Activated T-helper 1 cell treated with anti-CD3 and anti-CD28 coated beads, Interleukin-12 subunit alpha, Interleukin-12 subunit beta, Interleukin-2, Interleukin-4 antibody, amounts not matched to agents 30 ng/mL and 10 ng/mL and 1 ng/mL, durations not matched to agents 14 hours and 24 hours and 36 hours (primary cell): Measurements from ENCODE around the gene EFHD1. TPM values are rescaled to one million over a fixed set of nuclear protein-coding genes. Genes with fewer than 3 reads are reported as not detected.

Experiments
- DNase-seq: peaks from one replicate; pipeline ENCODE4 v3.0.0; 2021; ENCODE audit warnings: low spot score
- H3K27ac Mint-ChIP-seq: one replicate; pipeline ENCODE4 v1.8.0; 2021; ENCODE audit warnings: mild to moderate bottlenecking, mixed read lengths
- H3K27me3 Mint-ChIP-seq: one replicate; pipeline ENCODE4 v1.8.0; 2022; ENCODE audit warnings: mild to moderate bottlenecking, moderate library complexity, mixed read lengths; ENCODE audit not compliant: insufficient read depth
- H3K36me3 Mint-ChIP-seq: one replicate; pipeline ENCODE4 v1.8.0; 2021; ENCODE audit warnings: low read depth, mixed read lengths
- H3K4me1 Mint-ChIP-seq: one replicate; pipeline ENCODE4 v1.8.0; 2021; ENCODE audit warnings: low read depth, mixed read lengths
- H3K4me3 Mint-ChIP-seq: one replicate; pipeline ENCODE4 v1.8.0; 2021; ENCODE audit warnings: mild to moderate bottlenecking, moderate library complexity, mixed read lengths
- H3K9me3 Mint-ChIP-seq: one replicate; pipeline ENCODE4 v1.8.0; 2021; ENCODE audit warnings: mixed read lengths
- intact Hi-C: fragments of 100-400 bp; cut with micrococcal nuclease; formaldehyde crosslinking; loops from one replicate; pipeline ENCODE4 v1.15.1; 2024
- total RNA-seq: library from RNA; stranded (reverse); gene quantifications from 2 replicates; pipeline ENCODE4 v1.2.3, GENCODE V29; 2022

Gene EFHD1, protein sequence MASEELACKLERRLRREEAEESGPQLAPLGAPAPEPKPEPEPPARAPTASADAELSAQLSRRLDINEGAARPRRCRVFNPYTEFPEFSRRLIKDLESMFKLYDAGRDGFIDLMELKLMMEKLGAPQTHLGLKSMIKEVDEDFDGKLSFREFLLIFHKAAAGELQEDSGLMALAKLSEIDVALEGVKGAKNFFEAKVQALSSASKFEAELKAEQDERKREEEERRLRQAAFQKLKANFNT
- 0.13 and 0.54 TPM in 2 replicates for total RNA-seq

DNA sequence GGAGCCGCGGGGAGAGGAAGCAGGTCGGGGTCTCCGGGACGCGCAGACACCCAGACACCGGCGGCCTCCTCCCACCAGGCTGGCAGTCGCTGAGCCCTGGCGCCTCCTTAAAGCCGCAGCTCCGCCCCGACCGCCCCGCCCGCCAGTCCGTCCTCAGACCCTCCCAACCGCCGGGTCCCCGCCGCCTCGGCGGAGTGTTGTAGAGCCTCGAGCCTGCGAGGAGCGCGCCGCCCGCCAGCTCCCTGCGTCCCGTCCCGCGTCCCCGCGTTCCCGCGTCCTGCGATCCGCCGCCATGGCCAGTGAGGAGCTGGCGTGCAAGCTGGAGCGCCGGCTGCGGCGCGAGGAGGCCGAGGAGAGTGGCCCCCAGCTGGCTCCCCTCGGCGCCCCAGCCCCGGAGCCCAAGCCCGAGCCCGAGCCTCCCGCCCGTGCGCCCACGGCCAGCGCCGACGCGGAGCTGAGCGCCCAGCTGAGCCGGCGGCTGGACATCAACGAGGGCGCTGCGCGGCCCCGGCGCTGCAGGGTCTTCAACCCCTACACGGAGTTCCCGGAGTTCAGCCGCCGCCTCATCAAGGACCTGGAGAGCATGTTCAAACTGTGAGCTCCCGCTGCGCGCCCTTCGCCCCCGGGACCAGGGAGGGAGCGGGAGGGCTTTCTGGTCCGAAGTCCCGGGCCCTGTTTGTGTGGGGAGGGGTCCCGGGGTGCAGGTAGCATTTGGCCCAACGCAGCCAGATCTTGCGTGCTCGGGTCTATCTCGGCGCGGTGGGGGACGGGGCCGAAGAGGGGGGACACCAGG lies at the start of gene EFHD1:
Gene EFHD1, plus strand, starts transcription at position 192 of the 793 bp plus-strand sequence. Its CDS starts 101 bp downstream, at position 293.
- Mint-ChIP-seq H3K27me3 (peaks cover 51% of the 10 kb centered on the region), H3K4me3 (peak within 1 kb of the TSS; percentile 33), H3K4me1 (peaks cover 6% of the 10 kb centered on the region), H3K9me3 (no peaks in the 10 kb centered on the region), H3K27ac (no peak within 1 kb of the TSS), H3K36me3 (no peaks in the 10 kb centered on the region)
- intact Hi-C loops, result no loop called here
- DNase-seq, result peak; percentile 22

DNA sequence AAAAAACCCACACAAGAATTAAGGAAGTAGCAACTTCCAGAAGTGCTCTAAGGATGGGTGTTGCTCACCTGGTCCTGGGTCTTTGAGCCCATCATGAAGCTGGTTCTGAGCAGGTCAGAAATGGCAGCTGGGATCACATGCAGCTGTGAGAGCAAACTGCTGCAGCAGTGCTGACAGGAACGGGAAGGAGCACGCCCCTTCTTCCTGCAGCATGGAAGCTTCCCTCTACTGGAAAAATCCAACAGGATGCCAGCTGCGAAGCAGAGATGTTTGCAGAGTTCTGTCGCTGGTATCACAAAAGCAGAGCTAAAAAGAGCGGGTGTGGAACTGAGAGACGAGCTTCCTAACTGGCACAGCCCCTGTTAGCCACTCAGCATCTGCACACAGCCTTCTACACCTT lies 49.2 kb upstream of the EFHD1 start:
- Mint-ChIP-seq H3K36me3 (peaks cover 9% of the 10 kb centered on the region), H3K9me3 (no peaks in the 10 kb centered on the region), H3K27me3 (no peaks in the 10 kb centered on the region), H3K27ac (no peak overlapping the region), H3K4me3 (no peak overlapping the region), H3K4me1 (peaks cover 14% of the 10 kb centered on the region)
- intact Hi-C loops, result no loop called here
- no peak for DNase-seq

DNA sequence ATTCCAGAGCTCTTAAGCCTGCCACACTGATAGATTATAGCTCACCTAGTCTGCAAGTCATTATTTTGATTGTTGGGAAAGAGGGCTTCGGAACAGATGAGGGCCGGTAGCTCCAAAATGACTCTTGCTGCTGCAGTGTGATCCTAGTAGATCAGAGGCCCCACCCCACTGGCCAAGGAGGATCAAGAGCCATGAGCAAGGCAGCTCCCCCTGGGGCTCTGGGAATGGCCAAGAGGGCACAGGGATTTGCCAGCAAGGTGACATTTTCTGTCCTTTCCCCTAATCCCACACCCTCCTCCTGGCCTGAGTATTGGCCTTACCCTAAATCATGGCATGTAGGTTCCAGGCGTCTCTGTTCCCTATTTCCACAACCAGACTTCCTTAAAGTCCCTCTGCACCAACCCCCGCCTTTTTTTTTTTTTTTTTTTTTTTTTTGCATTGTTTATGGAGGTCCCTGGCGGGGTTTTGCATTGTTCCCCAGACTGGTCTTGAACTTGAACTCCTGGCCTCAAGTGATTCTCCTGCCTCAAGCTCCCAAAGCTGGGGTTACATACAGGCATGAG lies 46.4 kb upstream of the EFHD1 start:
- H3K4me1 Mint-ChIP-seq, result no peaks in the 10 kb centered on the region
- no peaks in the 10 kb centered on the region for H3K36me3 Mint-ChIP-seq
- H3K27ac Mint-ChIP-seq, result no peak overlapping the region
- intact Hi-C loops, result no loop called here
- no peak for DNase-seq
- no peaks in the 10 kb centered on the region for H3K9me3 Mint-ChIP-seq
- H3K27me3 Mint-ChIP-seq, result no peaks in the 10 kb centered on the region
- H3K4me3 Mint-ChIP-seq, result no peak overlapping the region

DNA sequence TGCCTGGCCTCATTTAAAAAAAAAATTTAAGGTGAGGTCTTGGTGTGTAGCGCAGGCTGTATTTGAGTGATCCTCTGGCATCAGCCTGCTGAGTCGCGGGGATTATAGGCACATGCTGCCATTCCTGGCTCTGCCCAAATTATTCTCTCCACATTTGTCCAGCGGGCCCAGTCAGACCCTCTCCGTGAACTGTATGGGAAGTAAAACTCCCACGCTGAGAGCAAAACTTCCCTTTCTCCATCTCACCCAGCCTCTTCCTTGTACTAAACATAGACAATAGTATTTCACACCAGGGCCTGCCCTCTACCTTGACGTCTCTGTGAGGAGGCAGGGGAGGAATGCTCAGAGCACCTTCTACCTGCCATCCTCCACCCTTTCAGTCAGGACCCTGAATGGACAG lies 45.9 kb upstream of the EFHD1 start:
- Mint-ChIP-seq H3K27ac (no peak overlapping the region), H3K27me3 (no peaks in the 10 kb centered on the region)

DNA sequence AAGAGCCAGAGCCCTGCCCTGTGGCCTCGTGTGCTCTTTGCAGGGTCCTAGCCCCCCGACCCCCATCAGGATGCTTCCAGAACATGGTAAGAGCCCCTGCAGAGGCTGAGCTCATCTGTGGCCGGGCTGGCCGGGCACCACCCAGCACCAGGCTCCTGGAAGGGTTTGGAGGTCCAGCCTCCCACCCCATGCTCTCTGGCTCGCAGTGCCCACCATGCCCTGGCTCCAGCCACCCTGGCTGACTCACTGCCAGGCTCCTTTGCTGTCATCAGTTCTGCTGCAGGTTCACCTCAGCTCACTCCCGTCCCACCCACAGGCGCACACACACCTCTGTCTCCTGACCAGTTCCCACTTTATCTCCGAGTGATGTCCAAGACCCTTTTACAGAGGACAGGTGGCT lies 45.4 kb upstream of the EFHD1 start:
- no peak for DNase-seq
- H3K4me1 Mint-ChIP-seq, result peaks cover 8% of the 10 kb centered on the region
- no peaks in the 10 kb centered on the region for H3K27me3 Mint-ChIP-seq
- H3K36me3 Mint-ChIP-seq, result no peaks in the 10 kb centered on the region
- no peak overlapping the region for H3K4me3 Mint-ChIP-seq
- intact Hi-C loops, result no loop called here
- H3K27ac Mint-ChIP-seq, result no peak overlapping the region
- H3K9me3 Mint-ChIP-seq, result no peaks in the 10 kb centered on the region

More for the DNA sequence above, 45.9 kb upstream of the EFHD1 start:
- no peaks in the 10 kb centered on the region for H3K36me3 Mint-ChIP-seq
- no peak overlapping the region for H3K4me3 Mint-ChIP-seq
- peaks cover 3% of the 10 kb centered on the region for H3K4me1 Mint-ChIP-seq
- DNase-seq, result no peak
- no peaks in the 10 kb centered on the region for H3K9me3 Mint-ChIP-seq
- intact Hi-C loops, result no loop called here

DNA sequence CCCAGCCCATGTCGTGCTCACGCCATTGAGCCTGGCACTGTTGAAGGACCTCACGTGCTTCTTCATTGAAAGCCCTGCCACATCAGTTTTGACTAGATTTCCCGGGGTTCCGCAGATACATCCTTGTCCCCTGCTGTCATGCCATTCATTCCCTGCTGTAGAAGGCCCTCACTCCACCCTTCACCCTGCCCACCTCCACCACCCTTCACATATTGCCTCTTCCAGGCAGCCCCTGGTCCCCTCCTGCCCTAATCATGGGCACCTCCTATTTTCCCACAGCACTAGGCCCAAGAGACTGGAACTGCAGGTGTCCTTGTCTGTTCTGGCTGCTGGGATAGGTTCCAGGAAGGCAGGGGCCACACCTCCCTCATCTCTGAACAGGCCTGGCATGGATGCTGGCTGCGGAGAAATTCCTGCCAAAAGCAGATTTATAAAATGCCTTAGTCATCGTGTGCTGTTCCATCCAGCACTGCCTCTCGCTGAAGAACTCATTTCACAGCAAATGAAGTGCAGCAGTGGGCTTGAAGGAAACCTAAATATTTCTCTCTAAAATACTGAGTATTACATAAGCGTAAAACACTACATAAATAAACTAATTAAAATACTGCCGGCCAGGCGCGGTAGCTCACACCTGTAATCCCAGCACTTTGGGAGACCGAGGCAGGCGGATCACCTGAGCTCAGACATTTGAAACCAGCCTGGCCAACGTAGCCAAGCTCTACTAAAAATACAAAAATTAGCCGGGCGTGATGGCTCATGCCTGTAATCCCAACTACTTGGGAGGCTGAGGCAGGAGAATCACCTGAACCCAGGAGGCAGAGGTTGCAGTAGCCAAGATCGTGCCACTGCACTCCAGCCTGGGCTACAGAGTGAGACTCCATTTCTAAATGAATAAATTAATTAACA lies 44.5 kb upstream of the EFHD1 start:
- intact Hi-C loops, result no loop called here
- H3K4me1 Mint-ChIP-seq, result peaks cover 15% of the 10 kb centered on the region
- H3K27me3 Mint-ChIP-seq, result no peaks in the 10 kb centered on the region
- no peak overlapping the region for H3K27ac Mint-ChIP-seq
- H3K9me3 Mint-ChIP-seq, result no peaks in the 10 kb centered on the region
- DNase-seq, result no peak
- no peak overlapping the region for H3K4me3 Mint-ChIP-seq
- H3K36me3 Mint-ChIP-seq, result no peaks in the 10 kb centered on the region

DNA sequence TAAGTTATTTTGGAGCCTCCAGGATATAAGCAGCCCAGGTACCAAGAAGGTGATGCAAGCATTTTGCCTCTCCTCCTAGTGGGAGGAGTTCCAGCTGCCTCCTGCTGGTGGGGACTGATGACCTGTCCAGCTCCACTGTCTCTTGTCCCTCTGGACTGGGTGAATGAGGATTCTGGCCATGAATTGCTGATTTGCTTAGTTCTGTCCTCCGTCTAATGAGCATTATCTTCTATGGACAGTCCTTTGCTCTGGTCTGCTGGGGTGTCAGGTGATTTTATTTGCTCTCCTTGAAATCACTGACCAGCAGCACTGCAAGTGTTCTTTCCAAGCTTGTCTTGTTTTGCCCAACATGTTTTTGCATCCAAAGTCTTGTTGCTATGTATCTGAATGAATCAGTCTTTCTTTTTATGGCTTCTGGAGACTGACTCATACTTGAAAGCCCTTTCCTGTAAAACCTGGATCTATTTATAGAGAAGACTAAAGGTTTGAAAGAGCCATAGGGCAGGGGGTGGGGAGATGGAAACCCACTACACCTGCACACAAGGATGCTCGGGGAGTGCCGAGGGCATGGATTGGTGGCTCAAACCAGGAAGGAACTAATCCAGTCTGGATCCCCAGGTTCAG lies 40.5 kb upstream of the EFHD1 start:
- Mint-ChIP-seq H3K27ac (peak overlapping the region; percentile 83), H3K36me3 (no peaks in the 10 kb centered on the region), H3K27me3 (no peaks in the 10 kb centered on the region), H3K4me3 (peak overlapping the region; percentile 20), H3K9me3 (no peaks in the 10 kb centered on the region), H3K4me1 (peaks cover 15% of the 10 kb centered on the region)
- no peak for DNase-seq
- intact Hi-C loops, result no loop called here

DNA sequence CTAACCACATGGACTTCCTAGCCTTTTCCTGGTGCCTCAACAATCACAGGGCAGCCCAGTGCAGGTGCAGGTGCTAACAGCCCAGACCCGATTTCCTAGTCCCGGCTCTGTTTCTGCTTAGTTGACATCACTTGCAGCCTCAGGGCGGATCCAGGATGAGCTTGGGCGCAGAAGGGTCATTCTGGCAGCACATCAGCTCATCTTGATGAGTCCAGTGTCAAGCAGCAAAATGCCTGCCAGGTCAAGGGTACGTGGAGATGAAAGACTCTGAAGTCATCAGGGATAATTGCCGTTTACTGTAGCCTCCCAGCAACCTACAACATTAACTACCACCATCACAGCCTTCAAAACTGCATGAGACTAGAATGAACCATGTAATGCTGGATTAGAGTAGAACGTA lies 39.4 kb upstream of the EFHD1 start:
- Mint-ChIP-seq H3K27ac (no peak overlapping the region), H3K9me3 (no peaks in the 10 kb centered on the region), H3K27me3 (no peaks in the 10 kb centered on the region), H3K36me3 (no peaks in the 10 kb centered on the region), H3K4me3 (no peak overlapping the region), H3K4me1 (peaks cover 15% of the 10 kb centered on the region)
- intact Hi-C loops, result no loop called here
- DNase-seq, result no peak

DNA sequence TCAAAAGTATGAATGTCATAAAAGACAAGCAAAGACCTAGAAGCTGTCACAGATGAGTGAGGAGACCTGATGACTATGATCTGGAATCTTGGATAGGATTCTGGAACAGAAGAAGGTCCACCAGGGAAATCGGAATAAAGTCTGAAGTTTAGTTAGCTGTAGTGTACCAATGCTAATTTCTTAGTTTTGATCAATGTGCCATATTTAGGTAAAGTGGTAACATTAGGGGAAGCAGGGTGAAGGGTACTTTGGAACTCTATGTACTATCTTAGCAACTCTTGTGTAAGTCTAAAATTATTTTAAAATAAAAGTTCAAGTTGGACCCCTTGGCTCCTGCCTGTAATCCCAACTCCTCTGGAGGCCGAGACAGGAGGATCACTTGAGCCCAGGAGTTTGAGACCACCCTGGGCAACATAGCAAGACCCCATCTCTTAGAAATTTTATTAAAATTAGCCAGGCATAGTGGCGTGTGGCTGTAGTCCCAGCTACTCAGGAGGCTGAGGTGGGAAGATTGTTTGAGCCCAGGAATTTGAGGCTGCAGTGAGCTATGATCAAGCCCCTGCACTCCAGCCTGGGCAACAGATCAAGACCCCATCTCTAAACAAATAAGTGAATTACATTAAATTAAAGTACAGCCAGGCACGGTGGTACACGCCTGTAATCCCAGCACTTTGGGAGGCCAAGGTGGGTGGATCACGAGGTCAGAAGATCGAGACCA lies 35.9 kb upstream of the EFHD1 start:
- H3K36me3 Mint-ChIP-seq, result no peaks in the 10 kb centered on the region
- no peaks in the 10 kb centered on the region for H3K9me3 Mint-ChIP-seq
- H3K4me3 Mint-ChIP-seq, result no peak overlapping the region
- intact Hi-C loops, result no loop called here
- no peak overlapping the region for H3K27ac Mint-ChIP-seq
- no peaks in the 10 kb centered on the region for H3K27me3 Mint-ChIP-seq
- DNase-seq, result no peak
- H3K4me1 Mint-ChIP-seq, result peaks cover 11% of the 10 kb centered on the region

DNA sequence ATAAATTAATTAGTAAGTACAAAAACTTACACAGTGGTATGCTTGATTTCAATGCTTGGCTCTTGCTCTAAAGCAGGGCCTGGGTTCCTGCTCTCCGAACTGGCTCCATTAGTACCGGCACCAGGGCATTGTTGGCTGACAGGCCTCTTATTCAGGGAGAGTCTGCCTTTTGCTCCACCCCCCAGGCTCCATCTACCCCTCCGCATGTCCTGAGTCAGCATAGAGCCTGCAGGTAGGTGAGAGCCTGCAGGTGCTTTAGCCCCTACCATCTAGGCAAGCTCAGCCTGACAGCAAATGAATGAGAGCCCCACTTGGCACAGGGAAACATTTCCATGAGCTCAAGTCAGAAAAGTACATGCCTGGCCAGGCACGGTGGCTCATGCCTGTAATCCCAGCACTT lies 35.1 kb upstream of the EFHD1 start:
- H3K4me3 Mint-ChIP-seq, result no peak overlapping the region
- no peak for DNase-seq
- H3K27ac Mint-ChIP-seq, result no peak overlapping the region
- intact Hi-C loops, result no loop called here
- H3K27me3 Mint-ChIP-seq, result no peaks in the 10 kb centered on the region
- H3K9me3 Mint-ChIP-seq, result no peaks in the 10 kb centered on the region
- H3K36me3 Mint-ChIP-seq, result no peaks in the 10 kb centered on the region
- H3K4me1 Mint-ChIP-seq, result peaks cover 4% of the 10 kb centered on the region

DNA sequence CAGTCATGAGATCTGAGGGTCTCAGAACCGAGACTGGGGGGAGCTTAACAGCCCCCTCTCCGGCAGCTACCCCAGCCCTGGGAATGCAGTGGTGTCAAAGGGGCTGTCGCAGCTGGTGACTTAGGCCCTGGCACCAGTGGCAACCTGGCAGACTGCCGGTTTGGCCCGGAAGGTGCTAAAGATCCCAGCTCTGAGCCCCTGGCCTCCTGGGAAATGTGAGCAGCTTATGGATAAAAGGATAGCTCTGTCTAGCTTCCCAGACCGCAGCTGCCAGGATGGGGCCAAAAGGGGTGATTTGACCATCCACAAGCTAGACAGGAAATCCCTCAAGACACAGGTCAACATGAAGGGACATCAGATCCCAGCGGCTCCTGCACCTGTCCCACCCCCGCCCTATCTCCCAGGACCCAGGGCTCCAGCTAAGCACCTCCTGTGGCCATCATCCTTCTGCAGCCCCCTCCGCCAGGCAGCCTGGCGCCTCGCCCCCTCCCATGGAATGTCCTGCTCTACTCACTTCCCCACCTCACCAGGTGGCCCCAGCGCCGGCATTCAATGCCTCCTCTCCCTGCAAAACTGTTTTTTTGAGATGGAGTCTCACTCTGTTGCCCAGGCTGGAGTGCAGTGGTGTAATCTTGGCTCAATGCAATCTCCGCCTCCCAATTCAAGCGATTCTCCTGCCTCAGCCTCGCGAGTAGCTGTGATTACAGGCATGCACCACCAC lies 33.2 kb upstream of the EFHD1 start:
- Mint-ChIP-seq H3K9me3 (no peaks in the 10 kb centered on the region), H3K27ac (no peak overlapping the region), H3K36me3 (no peaks in the 10 kb centered on the region), H3K4me1 (no peaks in the 10 kb centered on the region), H3K4me3 (no peak overlapping the region), H3K27me3 (peaks cover 6% of the 10 kb centered on the region)
- intact Hi-C loops, result no loop called here
- no peak for DNase-seq
